ENCODE data around the gene GFRA3.

Gene GFRA3

DNA sequence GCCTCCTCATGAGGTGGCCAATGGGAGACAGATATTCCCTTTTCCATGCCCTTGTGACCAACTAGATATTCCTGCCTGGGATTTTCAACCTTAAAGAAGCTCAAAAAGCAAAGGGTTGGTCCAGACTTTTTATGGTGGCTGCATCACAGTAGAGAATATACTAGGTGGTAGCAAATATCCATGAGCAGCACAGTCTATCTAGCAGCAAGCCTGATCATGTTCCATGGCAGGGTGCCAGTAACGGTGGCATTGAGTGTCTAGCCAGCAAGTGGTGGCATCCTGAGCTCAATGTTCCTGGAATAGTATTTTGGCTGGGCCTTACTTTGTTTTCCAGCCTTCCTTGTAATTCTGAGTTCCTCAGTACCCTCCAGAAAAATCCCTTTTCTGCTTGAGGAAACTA, 31.4 kb upstream of the GFRA3 start:
- Histone ChIP-seq H3K4me3 (ENCODE audit: low read depth in 1 of 2, low read length in 2 of 2) (no peak overlapping the region), H3K4me1 (ENCODE audit: insufficient read depth, low read length) (no peaks in the 10 kb centered on the region), H3K27ac (ENCODE audit: low read length) (no peak overlapping the region), H3K36me3 (ENCODE audit: insufficient read depth, low read length) (peaks cover 36% of the 10 kb centered on the region), H3K4me2 (ENCODE audit: insufficient read depth, low read length) (no peak overlapping the region), H3K79me2 (ENCODE audit: insufficient read depth, low read length) (no peaks in the 10 kb centered on the region), H3K9ac (ENCODE audit: low read depth, low read length) (no peak overlapping the region), H2AFZ (ENCODE audit: low read depth, low read length) (no peak overlapping the region), H4K20me1 (ENCODE audit: insufficient read depth, low read length) (no peaks in the 10 kb centered on the region), H3K27me3 (ENCODE audit: insufficient read depth, low read length, poor library complexity) (no peaks in the 10 kb centered on the region), H3K9me3 (ENCODE audit: insufficient read depth, low read length, severe bottlenecking) (no peaks in the 10 kb centered on the region)
- TF ChIP-seq, protein P1, sequence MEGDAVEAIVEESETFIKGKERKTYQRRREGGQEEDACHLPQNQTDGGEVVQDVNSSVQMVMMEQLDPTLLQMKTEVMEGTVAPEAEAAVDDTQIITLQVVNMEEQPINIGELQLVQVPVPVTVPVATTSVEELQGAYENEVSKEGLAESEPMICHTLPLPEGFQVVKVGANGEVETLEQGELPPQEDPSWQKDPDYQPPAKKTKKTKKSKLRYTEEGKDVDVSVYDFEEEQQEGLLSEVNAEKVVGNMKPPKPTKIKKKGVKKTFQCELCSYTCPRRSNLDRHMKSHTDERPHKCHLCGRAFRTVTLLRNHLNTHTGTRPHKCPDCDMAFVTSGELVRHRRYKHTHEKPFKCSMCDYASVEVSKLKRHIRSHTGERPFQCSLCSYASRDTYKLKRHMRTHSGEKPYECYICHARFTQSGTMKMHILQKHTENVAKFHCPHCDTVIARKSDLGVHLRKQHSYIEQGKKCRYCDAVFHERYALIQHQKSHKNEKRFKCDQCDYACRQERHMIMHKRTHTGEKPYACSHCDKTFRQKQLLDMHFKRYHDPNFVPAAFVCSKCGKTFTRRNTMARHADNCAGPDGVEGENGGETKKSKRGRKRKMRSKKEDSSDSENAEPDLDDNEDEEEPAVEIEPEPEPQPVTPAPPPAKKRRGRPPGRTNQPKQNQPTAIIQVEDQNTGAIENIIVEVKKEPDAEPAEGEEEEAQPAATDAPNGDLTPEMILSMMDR (IDR thresholded peaks at IDR 0.05; ENCODE audit: borderline replicate concordance, extremely low read depth, low read length, poor library complexity, severe bottlenecking), result no peak
- no peak for TF ChIP-seq EZH2 (IDR thresholded peaks at IDR 0.05; ENCODE audit: borderline replicate concordance, low read depth, low read length, severe bottlenecking)
- ATAC-seq (ENCODE audit: insufficient read depth, low read depth), result no peak
- no peak for DNase-seq

DNA sequence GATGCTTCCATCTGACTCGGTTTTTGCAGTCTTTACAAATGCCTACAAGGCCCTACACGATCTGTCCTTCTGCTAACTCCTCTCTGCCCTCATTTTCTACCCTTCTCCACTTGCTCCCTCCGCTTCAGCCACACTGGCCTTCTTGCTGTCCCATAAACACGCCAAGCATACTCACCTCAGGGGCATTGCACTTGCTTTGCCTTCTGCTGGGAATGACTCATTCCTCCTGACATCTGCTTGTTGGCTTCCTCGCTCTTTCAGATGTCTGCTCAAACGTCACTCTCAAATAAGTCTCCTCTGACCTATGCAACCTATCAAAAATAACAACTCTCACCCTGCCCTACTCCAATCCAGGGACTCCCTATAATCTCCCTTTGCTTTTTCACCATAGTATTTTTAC, 29.0 kb upstream of the GFRA3 start:
- Histone ChIP-seq H3K79me2 (ENCODE audit: insufficient read depth, low read length) (no peaks in the 10 kb centered on the region), H2AFZ (ENCODE audit: low read depth, low read length) (no peak overlapping the region), H3K27ac (ENCODE audit: low read length) (no peak overlapping the region), H4K20me1 (ENCODE audit: insufficient read depth, low read length) (no peaks in the 10 kb centered on the region), H3K9me3 (ENCODE audit: insufficient read depth, low read length, severe bottlenecking) (no peaks in the 10 kb centered on the region), H3K4me3 (ENCODE audit: low read depth in 1 of 2, low read length in 2 of 2) (no peak overlapping the region), H3K4me2 (ENCODE audit: insufficient read depth, low read length) (no peak overlapping the region), H3K4me1 (ENCODE audit: insufficient read depth, low read length) (no peaks in the 10 kb centered on the region), H3K9ac (ENCODE audit: low read depth, low read length) (no peak overlapping the region), H3K27me3 (ENCODE audit: insufficient read depth, low read length, poor library complexity) (no peaks in the 10 kb centered on the region), H3K36me3 (ENCODE audit: insufficient read depth, low read length) (peaks cover 32% of the 10 kb centered on the region)
- DNase-seq, result no peak
- no peak for TF ChIP-seq EZH2 (IDR thresholded peaks at IDR 0.05; ENCODE audit: borderline replicate concordance, low read depth, low read length, severe bottlenecking)
- ATAC-seq (ENCODE audit: insufficient read depth, low read depth), result no peak

DNA sequence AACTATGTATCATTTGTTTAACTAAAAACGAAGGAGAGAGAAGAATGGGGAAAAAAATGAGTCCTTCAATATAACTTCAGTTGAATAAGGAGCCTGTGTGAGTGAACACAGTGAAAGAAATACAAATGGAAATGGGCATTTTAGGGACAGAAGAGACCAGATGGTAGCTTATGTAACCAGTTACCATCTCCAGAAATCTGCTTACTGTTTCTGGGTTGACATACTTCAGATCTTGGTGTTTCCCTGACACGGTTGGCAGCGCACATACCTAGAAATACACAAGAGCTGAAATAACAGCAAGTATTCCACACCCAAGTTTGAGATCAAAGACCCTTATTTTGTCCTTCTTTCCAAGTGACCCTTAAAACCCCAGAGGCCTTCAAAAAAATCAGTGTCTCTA, 14.9 kb upstream of the GFRA3 start:
- no peak overlapping the region for H3K4me3 ChIP-seq (ENCODE audit: low read depth in 1 of 2, low read length in 2 of 2)
- H3K27me3 ChIP-seq (ENCODE audit: insufficient read depth, low read length, poor library complexity), result no peaks in the 10 kb centered on the region
- no peak overlapping the region for H3K4me2 ChIP-seq (ENCODE audit: insufficient read depth, low read length)
- H3K9me3 ChIP-seq (ENCODE audit: insufficient read depth, low read length, severe bottlenecking), result no peaks in the 10 kb centered on the region
- H2AFZ ChIP-seq (ENCODE audit: low read depth, low read length), result no peak overlapping the region
- no peaks in the 10 kb centered on the region for H4K20me1 ChIP-seq (ENCODE audit: insufficient read depth, low read length)
- peaks cover 57% of the 10 kb centered on the region for H3K36me3 ChIP-seq (ENCODE audit: insufficient read depth, low read length)
- ATAC-seq (ENCODE audit: insufficient read depth, low read depth), result no peak
- H3K4me1 ChIP-seq (ENCODE audit: insufficient read depth, low read length), result no peaks in the 10 kb centered on the region
- no peaks in the 10 kb centered on the region for H3K79me2 ChIP-seq (ENCODE audit: insufficient read depth, low read length)
- no peak overlapping the region for H3K27ac ChIP-seq (ENCODE audit: low read length)
- DNase-seq, result no peak
- TF ChIP-seq, protein P1 (IDR thresholded peaks at IDR 0.05; ENCODE audit: borderline replicate concordance, extremely low read depth, low read length, poor library complexity, severe bottlenecking), result no peak
- no peak for TF ChIP-seq EZH2 (IDR thresholded peaks at IDR 0.05; ENCODE audit: borderline replicate concordance, low read depth, low read length, severe bottlenecking)
- no peak overlapping the region for H3K9ac ChIP-seq (ENCODE audit: low read depth, low read length)

DNA sequence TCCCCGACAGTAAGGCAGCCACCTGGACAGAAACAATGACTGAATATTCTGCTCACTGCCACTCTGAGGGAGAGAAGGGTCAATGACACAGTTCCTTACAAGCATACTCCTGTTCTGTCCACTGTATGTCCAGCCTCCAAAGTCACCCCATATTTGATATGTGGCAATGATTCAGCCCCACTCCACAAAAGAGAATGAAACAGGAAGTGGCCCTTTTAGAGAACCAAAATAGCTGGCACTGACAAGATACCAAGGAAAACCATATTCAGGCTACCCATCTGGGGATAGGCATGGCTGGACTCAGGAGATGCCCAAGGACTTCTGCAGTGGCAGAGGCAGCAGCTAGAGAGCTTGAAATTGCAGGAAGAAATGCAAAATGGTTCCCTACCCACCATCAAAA, 12.8 kb upstream of the GFRA3 start:
- Histone ChIP-seq H3K27ac (ENCODE audit: low read length) (peak overlapping the region; percentile 20; the same call in 1 of the 2 replicates), H3K27me3 (ENCODE audit: insufficient read depth, low read length, poor library complexity) (no peaks in the 10 kb centered on the region), H3K36me3 (ENCODE audit: insufficient read depth, low read length) (peaks cover 56% of the 10 kb centered on the region), H3K79me2 (ENCODE audit: insufficient read depth, low read length) (no peaks in the 10 kb centered on the region), H3K4me3 (ENCODE audit: low read depth in 1 of 2, low read length in 2 of 2) (no peak overlapping the region), H4K20me1 (ENCODE audit: insufficient read depth, low read length) (no peaks in the 10 kb centered on the region), H3K9me3 (ENCODE audit: insufficient read depth, low read length, severe bottlenecking) (no peaks in the 10 kb centered on the region), H3K9ac (ENCODE audit: low read depth, low read length) (no peak overlapping the region), H2AFZ (ENCODE audit: low read depth, low read length) (no peak overlapping the region), H3K4me2 (ENCODE audit: insufficient read depth, low read length) (no peak overlapping the region), H3K4me1 (ENCODE audit: insufficient read depth, low read length) (no peaks in the 10 kb centered on the region)
- TF ChIP-seq, protein P1 (IDR thresholded peaks at IDR 0.05; ENCODE audit: borderline replicate concordance, extremely low read depth, low read length, poor library complexity, severe bottlenecking), result no peak
- TF ChIP-seq EZH2 (IDR thresholded peaks at IDR 0.05; ENCODE audit: borderline replicate concordance, low read depth, low read length, severe bottlenecking), result no peak
- no peak for ATAC-seq (ENCODE audit: insufficient read depth, low read depth)
- DNase-seq, result no peak

Measured in DND-41 (cell line).